ENCODE data around the gene FBXO38. TPM values are rescaled to one million over a fixed set of nuclear protein-coding genes. Genes with fewer than 3 reads are reported as not detected.
A peak's percentile ranks its signal among the peaks of the same experiment; 100 is the strongest.
"Not testable (repeated sequence)": the region's sequence is repeated elsewhere in the genome, so short reads cannot be mapped to it uniquely, and the experiment has no call there.

FBXO38 gene
- total RNA-seq, 2 donors from 2014 or later, result 44.0 to 46.8 TPM

DNA sequence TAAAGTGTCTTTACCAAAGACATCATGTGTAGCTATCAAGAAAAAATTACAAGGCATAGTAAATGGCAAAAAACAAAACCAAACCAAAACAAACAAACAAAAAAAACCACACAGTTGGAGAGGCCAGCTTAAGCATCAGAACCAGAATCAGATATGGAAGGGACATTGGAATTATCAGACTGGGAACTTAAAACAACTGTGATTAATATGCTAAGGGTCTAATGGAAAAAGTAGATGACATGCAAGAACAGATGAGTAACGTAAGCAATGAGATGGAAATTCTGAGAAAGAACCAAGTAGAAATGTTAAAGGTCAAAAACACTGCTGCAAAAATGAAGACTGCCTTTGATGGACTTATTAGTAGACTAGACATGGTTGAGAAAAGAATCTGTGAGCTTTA is 75.9 kb downstream of the FBXO38 start:
- intact Hi-C loops (cut with DNase I, micrococcal nuclease), result no loop called here
- ATAC-seq (no peak), DNase-seq (no peak)

DNA sequence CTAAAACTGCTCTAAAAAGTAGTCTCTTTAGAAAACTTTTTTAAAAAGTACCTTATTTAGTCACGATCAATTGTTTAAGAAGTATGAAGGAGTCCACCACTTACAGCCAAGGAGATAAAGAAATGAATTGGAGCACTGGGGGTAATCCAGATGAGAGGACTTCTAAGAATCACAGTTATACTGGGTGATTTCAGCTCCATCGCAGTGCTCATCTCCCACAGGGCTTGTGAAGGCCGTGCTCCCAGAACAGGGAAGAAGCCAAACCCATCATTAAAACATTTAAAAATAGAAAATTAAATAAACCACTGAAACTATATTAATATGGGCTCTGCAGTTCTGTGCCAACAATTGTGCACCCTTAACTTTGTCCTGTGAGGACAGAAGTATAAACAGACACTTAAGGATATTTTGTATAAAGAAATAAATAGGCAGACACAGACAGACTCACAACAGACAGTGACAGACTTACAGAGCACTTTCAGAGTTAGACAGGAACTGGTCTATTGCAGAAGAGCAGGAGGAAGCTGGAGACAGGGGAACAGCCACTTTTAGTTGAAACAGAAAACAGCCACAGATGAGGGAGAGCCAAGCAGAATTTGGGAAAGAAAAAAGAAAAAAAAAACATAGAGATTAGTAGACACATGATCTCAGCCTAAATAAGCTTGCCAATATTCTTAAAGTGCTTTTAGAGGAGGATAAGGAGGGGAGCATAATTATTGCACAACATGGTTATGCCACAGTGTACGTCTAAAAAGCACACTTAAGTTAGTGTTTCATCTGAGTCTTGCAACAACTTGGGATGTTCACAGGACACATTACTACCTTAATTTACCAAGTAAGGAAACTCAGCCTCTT is 81.8 kb downstream of the FBXO38 start:
- no peak for ATAC-seq
- intact Hi-C loops (cut with DNase I, micrococcal nuclease), result no loop called here
- no peak for DNase-seq

DNA sequence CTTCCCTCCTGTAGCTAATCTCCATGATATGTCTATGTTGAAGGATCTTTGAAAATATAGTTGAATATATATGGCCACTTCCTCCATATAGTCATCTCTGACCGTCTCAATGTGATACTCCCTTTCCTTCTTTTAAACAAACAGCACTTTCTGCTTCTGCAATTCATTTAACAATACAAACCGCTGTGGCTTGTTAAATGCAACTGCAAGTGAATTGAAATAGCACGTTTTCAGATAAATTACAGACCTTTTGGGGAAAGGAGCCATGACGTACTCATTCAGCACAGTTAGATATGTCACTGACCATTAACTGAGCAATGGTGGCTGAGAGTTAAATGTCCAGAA is 82.5 kb downstream of the FBXO38 start:
- ATAC-seq (no peak), DNase-seq (no peak)
- intact Hi-C loops (cut with DNase I, micrococcal nuclease), result no loop called here

DNA sequence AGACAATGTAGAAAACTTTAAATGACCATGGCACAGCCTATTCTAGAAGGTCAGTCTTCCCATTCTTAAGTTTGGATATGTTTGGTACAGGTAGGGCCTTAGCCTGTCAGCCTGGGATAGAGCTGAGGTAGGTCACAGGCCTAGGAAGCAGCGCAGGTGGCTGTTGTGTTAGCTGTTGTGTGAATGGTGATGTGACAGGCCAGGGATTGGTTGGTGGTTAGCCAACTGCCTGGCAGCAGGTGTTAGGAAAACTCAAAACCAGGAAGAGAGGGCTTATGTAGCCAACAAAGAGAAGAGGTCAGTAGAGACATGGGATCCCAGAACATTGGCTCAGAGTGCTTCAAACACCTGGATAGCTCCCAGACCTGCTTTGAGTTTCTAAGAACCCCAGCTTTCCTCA is 84.2 kb downstream of the FBXO38 start:
- no peak for DNase-seq
- ATAC-seq, result no peak
- intact Hi-C loops (cut with DNase I, micrococcal nuclease), result no loop called here

DNA sequence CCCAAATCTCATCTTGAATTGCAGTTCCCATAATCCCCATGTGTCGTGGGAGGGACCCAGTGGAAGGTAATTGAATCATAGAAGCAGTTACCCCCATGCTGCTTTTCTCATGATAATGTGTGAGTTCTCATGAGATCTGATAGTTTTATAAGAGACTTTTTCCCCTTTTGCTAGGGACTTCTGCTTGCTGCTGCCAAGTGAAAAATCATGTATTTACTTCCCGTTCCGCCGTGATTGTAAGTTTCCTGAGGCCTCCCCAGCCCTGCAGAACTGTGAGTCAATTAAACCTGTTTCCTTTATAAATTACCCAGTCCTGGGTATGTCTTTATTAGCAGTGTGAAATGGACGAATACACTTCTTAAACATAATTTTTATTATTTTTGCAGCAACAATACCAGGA is 85.0 kb downstream of the FBXO38 start:
- ATAC-seq; DNase-seq; intact Hi-C loops (cut with DNase I, micrococcal nuclease): not testable (repeated sequence)

DNA sequence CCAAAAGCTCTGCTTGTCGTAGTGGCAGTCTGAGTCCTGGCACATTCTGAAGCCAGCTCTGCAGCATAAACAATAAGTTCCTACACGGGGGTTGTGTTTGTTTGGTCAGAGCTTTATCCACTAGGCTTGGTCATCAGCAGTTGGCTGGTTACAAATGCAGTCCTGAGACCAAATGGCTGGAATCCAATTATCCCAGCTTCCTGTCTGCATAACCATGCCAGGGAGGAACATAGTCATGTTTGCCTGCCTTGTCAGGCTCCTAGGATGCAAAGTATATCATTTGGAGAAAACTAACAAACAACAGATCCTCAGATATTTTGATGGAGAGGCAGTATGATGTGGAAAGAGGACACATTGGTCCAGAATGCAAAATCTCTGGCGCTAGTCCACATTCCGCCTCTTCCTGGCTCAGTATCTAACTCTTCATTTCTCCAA is 85.8 kb downstream of the FBXO38 start:
- ATAC-seq, result peak; percentile 31
- intact Hi-C loops (cut with DNase I, micrococcal nuclease), result no loop called here
- no peak for DNase-seq

DNA sequence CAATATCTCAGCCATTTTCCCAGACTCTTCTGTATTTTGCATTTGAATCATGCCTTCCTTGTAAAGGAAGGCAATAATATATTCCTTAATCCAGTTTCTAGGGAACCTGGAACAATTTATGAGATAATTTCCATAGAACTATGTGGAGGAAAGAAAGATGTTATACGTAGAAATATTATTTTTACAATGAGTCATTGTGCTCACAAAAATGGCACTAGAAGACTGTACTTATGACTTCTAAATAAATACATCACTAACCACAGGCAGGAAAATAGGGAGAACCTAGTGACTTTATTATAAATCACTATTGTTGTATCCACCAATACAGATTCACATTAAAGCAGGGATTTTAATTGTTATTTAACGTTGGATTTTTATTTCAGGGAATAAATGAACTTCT is 87.6 kb downstream of the FBXO38 start:
- DNase-seq (no peak), ATAC-seq (no peak)
- intact Hi-C loops (cut with DNase I, micrococcal nuclease), result no loop called here

DNA sequence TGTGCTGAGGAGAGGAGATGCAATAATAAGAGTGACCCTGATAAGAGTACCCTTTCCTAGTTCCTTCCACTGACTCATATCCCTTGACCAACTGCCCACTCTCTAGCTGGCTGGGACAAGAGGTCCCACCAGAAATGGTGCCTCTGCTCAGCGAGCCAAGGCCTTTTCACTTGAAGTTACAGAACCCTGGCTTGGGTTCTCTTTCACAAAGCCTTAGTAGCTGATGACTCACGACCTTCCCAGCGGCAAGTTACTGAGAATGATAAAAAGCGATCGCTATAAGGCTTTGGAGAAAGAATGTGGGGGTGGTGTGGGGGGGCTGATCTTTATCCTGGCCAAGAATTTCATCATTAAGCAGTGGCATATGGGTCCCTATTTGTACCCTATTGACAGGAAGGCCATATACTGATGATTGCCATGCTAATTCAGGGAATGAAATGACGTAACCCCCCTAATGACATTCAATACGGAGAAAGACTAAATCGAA is 90.3 kb downstream of the FBXO38 start:
- ATAC-seq (no peak), DNase-seq (no peak)

DNA sequence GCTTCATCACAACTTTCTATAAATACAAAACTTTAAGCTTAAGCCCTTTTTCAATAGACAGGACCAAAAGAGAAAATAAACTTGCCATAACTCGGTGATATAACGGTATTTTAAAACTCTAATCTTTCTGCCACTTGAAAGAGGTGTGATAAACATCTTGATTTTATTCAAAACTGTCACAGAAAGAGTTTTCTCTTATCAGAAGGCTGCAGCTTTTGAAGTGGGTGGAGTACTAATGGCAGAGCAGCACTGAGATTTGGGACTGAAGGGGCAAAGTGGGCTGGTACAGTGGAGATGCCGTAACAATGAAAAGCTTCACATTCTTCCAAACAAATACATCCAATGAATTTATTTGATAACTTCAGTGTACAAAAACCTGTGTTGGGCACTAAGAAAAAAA is 92.5 kb downstream of the FBXO38 start:
- DNase-seq, result no peak
- intact Hi-C loops (cut with DNase I, micrococcal nuclease), result no loop called here
- ATAC-seq, result no peak

More for the DNA sequence above, 90.3 kb downstream of the FBXO38 start:
- intact Hi-C loops (cut with DNase I, micrococcal nuclease), result no loop called here

DNA sequence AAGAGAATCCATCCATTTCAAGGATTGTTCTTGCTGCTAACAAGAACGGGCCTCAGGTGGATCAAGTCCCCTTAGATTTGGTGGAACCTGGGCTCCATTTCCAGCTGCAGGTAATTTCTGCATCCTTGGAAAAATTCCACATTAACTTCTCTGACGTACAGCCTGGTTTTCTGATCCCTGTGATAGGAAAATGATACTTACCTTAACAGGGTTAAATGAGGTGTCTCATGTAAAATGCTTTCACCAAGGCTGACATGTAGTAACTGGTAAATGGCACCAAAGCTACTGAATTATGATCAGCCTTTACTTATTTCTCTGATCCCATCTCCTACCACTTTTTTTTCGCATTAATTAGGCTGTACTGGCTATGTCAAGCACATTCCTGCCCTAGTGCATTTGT is 93.7 kb downstream of the FBXO38 start:
- ATAC-seq (no peak), DNase-seq (no peak)
- intact Hi-C loops (cut with DNase I, micrococcal nuclease), result no loop called here

DNA sequence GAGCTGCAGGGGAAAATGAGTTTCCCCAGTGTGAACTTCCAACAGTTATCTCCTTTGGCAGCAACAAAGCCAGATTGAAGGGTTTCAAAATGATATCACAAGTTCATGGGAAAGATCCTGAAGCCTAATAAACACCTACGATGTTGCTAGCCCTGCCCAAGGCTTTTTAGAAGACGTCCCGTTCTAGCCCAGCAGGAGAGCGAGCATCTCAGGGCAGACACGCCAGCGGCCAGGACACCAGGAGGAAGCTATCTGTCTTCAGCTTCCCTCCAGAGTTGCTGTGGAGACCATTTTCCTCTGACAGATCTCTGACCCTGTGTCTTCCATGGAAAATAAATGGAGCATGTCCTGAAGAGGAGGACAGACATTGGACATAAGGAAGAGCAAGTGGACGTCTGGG is 98.4 kb downstream of the FBXO38 start:
- no peak for ATAC-seq
- intact Hi-C loops (cut with DNase I, micrococcal nuclease), result no loop called here
- no peak for DNase-seq

DNA sequence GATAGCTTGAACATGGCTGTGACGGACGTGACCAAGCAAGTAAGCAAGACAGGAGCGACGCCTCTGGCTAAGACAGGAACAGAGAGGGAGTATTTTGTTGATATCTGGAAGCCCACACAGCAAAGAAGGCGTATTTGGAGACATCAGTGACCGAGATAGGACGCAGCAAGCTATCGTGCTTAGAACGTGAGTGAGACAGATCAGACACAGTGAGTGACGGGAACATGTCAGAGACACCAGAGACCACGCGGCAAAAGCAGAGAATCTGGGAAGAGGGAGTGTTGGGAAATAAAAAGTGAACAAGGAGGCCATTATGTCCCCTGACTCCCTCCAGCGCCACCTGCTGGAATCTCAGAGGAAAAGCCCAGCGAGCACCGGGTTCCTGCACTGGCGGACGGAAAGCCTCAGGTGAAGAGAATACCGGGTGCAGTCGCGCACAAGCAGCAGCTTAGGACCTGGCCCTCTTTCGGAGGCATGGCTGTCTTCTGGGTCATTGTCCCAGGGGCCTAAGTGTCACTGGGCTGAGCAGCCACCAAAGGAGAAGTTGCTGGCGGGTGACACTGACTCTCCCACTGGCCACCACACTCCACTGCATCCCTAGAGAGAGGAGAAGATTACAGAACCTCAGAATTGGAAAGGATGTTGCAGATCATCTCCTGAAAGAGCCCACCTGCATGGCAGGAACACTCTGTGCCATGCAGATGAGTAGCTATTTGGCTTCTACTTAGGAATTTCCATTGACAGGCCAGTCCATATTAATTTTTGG is 99.1 kb downstream of the FBXO38 start:
- peak; percentile 24 to 29 for DNase-seq
- intact Hi-C loops (cut with DNase I, micrococcal nuclease), result no loop called here
- peak; percentile 11 for ATAC-seq

DNA sequence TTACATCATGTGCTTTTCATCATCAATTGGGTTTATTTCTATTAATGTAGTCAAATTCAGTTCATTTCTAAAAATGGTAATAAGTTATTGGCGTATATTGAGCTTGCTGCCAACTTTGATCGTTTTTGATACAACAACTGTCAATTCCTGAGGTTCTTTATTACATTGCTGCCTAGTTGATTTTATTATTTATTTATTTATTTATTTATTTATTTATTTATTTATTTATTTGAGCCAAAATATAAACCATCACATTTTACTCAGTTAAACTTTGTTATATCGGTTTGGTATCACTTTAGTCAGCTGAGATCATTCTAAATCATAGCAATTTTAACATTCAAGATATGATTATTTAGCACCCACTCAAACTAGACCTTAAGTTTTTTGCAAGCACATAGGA is 100.0 kb downstream of the FBXO38 start:
- DNase-seq (no peak), ATAC-seq (no peak)
- intact Hi-C loops (cut with DNase I, micrococcal nuclease), result no loop called here

DNA sequence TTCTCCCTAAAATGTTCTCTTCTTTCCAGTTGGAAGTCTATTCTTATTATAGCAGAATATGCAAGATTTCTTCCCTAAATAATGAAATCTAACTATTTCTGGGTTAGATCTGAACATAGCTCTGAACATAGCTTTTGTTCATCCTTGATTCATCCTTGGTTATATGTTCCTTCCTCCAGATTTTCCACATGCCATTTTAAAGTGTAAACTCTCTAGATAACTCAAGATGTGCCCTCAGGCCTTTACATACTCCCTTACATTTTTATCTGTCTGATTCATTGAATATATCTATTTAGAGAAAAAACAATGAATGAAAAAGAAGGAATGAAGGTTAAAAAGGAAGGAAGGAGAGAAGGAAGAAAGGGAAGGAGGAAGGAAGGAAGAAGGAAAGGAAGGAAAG is 100.9 kb downstream of the FBXO38 start:
- ATAC-seq (no peak), DNase-seq (no peak)
- intact Hi-C loops (cut with DNase I, micrococcal nuclease), result no loop called here

DNA sequence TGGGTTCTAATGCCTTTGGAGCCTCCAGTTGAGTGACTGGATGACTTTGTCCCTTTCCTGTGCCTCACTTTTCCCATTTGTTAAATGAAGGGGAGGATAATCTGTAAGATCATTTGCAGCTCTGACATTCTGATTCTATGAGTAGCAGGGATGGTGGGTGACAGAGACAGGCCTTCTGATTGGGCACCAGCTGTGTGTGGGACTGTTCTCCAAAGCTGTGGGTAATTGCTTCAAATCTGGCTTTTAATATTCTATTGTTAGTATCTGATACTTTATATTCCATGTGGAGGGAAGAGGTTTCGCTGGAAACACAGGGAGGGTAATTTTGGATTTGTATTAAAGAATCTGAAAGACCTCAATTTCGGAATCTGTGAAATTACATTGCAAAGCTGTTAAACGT is 102.7 kb downstream of the FBXO38 start:
- intact Hi-C loops (cut with DNase I, micrococcal nuclease), result no loop called here
- DNase-seq, result no peak
- no peak for ATAC-seq

DNA sequence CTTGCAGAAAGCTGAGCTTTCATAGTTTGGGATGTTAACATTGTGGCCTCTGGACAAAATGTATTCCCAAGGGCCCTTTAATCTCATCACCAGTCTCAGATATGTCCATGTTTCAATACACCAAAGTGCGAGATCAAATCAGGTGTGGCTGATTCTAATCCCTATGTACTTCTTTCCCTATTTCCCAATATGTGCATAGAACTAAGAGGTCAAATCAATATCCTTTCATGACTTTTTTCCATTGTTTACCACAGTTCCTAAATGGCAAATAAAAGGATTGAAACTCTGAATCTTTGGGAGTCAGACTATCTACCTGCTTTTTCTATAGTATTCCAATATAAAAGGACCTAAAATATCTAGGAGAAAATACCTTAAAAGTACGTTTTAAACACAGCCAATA is 105.0 kb downstream of the FBXO38 start:
- ATAC-seq (no peak), DNase-seq (no peak)
- intact Hi-C loops (cut with DNase I, micrococcal nuclease), result no loop called here

DNA sequence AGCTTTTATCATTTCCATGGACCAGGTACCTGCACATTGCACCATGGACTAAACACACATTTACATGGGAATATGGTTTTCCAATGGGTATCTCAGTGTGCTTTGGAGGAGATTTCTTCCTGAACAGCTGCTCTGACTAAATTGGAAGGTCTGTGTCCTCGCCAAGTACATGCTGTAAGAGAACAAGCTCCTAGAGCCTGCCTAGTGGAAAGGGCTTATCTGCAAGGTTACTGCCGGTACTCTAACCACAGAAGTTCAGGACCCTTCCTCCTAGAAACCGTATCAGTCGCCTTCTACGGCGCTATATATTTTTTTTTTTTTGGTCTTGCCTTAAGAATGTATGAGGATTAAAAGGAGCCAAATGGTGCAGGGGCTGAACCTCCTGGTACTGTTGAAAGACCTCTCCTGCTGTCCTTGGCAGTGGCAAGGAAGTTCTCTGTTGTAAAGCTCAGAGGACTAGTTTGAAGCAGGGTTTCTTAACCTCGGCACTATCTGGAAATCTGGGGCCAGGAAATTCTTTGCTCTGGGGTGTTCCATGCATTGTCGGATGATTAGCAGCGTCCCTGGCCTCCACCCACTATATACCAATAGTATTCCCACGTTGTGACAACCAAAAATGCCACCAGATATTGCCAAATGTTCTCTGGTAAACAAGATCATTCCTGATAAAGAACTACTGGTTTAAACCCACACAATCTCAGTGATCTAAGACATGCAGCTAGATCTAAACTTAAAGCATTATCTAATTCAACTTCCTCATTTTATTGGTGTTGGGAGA is 107.4 kb downstream of the FBXO38 start:
- ATAC-seq (peak; percentile 21), DNase-seq (no peak)
- intact Hi-C loops (cut with DNase I, micrococcal nuclease), result no loop called here

DNA sequence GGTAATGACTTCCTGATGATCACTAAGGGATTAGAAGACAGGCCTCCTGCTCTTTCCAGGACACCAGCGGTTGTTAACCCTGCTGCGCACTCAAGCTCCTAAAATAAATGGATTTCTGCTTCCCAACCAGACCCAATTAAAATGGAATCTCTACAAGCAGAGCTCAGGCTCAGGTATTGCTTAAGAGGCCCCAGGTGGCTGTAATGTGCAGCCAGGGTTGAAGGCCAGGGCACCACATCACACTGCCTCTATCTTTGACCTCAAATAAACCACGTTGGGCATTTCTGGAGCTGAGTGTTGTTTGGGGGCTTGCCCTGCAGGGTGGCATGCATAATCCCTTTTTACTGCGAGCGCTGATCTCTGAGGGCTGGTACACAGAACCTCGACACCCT is 108.0 kb downstream of the FBXO38 start:
- DNase-seq, result no peak
- intact Hi-C loops (cut with DNase I, micrococcal nuclease), result no loop called here
- ATAC-seq, result no peak

DNA sequence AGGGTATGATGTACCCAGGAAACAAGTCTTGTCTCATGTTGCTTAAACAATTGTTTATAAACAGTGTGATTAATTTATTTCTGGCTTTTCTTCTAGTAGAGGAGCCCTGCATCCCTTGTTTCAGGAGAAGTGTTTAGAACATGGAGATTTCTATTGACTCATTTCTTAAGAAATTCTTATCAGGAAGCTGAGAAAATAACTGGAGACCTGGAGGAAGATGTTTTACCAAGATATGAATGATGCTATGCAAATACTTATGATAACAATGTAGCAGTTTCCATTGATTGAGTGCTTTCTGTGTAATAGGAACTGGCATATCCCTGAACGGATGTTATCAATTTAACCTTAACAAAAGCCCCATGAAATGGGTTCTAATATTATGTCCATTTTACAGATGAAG is 108.6 kb downstream of the FBXO38 start:
- ATAC-seq, result no peak
- DNase-seq, result no peak
- intact Hi-C loops (cut with DNase I, micrococcal nuclease), result no loop called here

Measured in left colon (tissue), 2 donors.